Lower lobe of right lung (tissue), 2 donors: Measurements from ENCODE around the gene TSEN54. TPM values are rescaled to one million over a fixed set of nuclear protein-coding genes. Genes with fewer than 3 reads are reported as not detected.
A peak's percentile ranks its signal among the peaks of the same experiment; 100 is the strongest.

Source experiments
- ATAC-seq, 2 donors: fragments of 200-7000 bp; cut with Tn5 transposase; one replicate each; pipeline ENCODE4 v1.9.1; 2020 to 2022; ENCODE audit warnings: mild to moderate bottlenecking in 2 of 2, moderate library complexity in 2 of 2
- DNase-seq: peaks from one replicate; pipeline ENCODE4 v3.0.0-alpha.2; 2020
- H3K27ac ChIP-seq: fragments of 200-600 bp; one replicate; pipeline ENCODE4 v1.8.0; 2022
- H3K27me3 ChIP-seq: fragments of 200-600 bp; one replicate; pipeline ENCODE4 v1.8.0; 2022; ENCODE audit warnings: low read depth
- H3K36me3 ChIP-seq: fragments of 200-600 bp; one replicate; pipeline ENCODE4 v1.8.0; 2022; ENCODE audit warnings: mild to moderate bottlenecking
- H3K4me1 ChIP-seq: fragments of 200-600 bp; one replicate; pipeline ENCODE4 v1.8.0; 2022
- H3K4me3 ChIP-seq: fragments of 200-600 bp; one replicate; pipeline ENCODE4 v1.8.0; 2022; ENCODE audit warnings: mild to moderate bottlenecking
- H3K9me3 ChIP-seq: fragments of 200-600 bp; one replicate; pipeline ENCODE4 v1.8.0; 2022
- intact Hi-C: fragments of 100-400 bp; cut with DNase I; formaldehyde crosslinking; loops from one replicate; pipeline ENCODE4 v1.11.0; 2022
- total RNA-seq: library from RNA; stranded (reverse); fragmentation: NEBNext Ultra II Directional; extraction: Animal tissue kit (Norgen Biotek cat#: 25700); gene quantifications from one replicate; pipeline ENCODE4 v1.2.1, GENCODE V29; 2021
- TF ChIP-seq, protein P1 (sequence below): fragments of 200-600 bp; IDR thresholded peaks from one replicate; pipeline ENCODE4 v1.8.0; 2022; ENCODE audit warnings: antibody characterized with exemption, mild to moderate bottlenecking
- donor health status: DM: no; HTN: yes; CAD: no; lungs with severe emphysema.

TSEN54 gene
- total RNA-seq, 1 donor from 2014 or later, result 20.4 TPM

DNA sequence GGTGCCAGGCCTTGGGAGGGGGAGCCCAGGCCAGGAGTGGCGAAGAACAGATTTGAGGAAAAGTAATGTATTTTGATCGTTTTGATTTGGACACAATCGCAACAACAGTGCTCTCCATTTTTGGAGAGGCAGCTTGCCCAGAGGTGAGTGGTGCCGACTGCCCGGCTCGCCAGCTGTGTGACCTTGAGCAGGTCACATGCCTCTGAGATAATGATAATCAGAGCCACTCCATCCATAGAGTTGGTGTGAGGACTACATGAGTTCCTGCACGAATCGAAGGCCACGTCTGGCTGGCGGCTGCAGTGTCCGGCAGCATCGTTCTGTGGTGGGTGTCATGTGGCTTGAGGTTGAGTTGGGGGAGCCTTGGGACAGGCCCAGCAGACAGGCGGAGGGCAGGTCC lies 29.9 kb downstream of the TSEN54 start:
- TF ChIP-seq, protein P1, sequence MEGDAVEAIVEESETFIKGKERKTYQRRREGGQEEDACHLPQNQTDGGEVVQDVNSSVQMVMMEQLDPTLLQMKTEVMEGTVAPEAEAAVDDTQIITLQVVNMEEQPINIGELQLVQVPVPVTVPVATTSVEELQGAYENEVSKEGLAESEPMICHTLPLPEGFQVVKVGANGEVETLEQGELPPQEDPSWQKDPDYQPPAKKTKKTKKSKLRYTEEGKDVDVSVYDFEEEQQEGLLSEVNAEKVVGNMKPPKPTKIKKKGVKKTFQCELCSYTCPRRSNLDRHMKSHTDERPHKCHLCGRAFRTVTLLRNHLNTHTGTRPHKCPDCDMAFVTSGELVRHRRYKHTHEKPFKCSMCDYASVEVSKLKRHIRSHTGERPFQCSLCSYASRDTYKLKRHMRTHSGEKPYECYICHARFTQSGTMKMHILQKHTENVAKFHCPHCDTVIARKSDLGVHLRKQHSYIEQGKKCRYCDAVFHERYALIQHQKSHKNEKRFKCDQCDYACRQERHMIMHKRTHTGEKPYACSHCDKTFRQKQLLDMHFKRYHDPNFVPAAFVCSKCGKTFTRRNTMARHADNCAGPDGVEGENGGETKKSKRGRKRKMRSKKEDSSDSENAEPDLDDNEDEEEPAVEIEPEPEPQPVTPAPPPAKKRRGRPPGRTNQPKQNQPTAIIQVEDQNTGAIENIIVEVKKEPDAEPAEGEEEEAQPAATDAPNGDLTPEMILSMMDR, result no peak
- H3K36me3 ChIP-seq, result peaks cover 7% of the 10 kb centered on the region
- no peak overlapping the region for H3K4me3 ChIP-seq
- DNase-seq (no peak), ATAC-seq (no peak)
- peaks cover 17% of the 10 kb centered on the region for H3K4me1 ChIP-seq
- no peak overlapping the region for H3K27ac ChIP-seq
- intact Hi-C loops, result no loop called here
- no peaks in the 10 kb centered on the region for H3K9me3 ChIP-seq
- H3K27me3 ChIP-seq, result no peaks in the 10 kb centered on the region

DNA sequence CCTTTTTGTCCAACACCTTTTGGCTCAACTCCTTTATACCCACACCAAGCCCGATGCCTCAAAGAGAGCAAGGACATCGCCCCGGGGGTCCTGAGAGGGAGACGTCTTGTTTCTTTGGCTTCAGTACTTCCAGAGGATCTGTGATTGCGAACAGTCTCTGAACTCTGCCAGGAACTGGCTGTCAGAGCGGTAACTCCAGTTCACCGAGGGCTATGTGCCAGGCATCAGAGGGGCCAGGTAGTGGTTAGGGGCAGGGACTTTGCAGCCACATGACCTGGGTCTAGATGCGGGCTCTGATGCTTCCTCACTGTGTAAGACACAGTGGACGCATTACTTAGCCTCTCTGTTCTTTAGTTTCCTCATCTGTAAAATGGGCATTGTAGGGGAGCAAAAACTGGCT lies 30.8 kb downstream of the TSEN54 start:
- Histone ChIP-seq H3K27me3 (no peaks in the 10 kb centered on the region), H3K4me1 (peaks cover 16% of the 10 kb centered on the region), H3K9me3 (no peaks in the 10 kb centered on the region), H3K4me3 (no peak overlapping the region), H3K36me3 (peaks cover 7% of the 10 kb centered on the region), H3K27ac (no peak overlapping the region)
- intact Hi-C loops, result no loop called here
- DNase-seq (no peak), ATAC-seq (no peak)
- TF ChIP-seq, protein P1, result no peak

DNA sequence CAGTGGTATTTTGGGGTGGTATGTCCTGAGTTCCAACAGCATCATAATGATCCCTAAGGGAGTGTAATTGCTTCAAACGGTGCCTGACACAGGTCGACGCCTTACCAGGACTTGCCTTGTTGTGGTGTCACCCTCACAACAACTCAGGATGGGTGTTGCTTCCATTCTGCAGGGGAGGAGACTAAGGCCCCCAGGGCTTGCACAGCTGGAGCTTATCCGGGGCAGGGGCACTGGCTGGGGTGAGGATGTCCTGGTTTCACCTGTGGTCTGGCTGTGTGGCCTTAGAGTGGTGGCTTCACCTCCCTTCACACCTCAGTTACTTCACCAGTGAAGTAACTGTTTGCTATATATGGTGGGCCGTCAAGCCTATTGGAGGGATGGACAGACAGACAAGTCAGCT lies 32.5 kb downstream of the TSEN54 start:
- Histone ChIP-seq H3K9me3 (no peaks in the 10 kb centered on the region), H3K27ac (peak overlapping the region; percentile 91), H3K27me3 (no peaks in the 10 kb centered on the region), H3K4me1 (peaks cover 11% of the 10 kb centered on the region), H3K4me3 (no peak overlapping the region), H3K36me3 (no peaks in the 10 kb centered on the region)
- ATAC-seq, result no peak
- intact Hi-C loops, result no loop called here
- no peak for DNase-seq
- TF ChIP-seq, protein P1, result no peak

DNA sequence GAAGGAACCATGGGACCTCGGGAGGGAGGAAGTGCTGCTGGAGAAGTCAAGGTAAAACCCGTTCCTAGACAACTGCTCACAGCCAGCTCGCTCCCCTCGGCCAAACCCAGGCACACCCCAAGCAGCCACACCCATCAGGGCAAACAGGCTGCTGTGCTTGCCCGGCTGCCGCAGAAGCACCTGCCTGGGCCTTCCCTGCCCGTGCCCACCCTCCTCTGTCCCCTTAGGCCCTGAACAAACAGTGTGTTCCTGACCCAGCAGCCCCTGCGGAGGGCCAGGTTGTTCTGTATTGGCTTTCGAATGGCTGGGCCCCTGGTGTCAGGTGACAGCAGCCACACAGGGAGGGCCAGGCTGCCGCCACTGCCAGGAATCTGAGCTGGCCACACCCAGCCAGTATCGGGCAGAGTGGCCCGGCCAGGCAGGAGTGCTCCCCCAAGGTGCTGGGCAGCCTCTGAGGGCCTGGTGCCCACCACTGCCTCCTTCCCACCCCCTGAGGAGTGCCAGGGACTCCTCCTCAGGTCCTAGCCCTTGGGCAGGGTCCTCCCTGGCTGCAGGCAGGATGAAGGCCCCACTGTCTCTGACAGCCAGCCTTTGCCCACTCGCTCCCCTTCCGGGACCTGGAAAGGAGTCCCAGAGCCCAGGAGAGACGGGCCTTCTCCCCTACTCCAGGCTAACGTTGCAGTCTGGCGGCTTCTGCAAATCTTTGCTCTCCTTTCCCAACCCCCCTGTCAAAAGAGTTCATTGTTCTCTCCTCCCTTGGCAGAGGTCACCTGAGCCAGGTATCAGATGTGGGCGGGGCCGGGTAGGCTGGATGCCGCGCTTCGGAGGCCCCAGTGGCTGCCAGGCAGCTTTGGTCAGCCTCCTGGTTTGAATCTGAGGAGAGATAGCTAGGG lies 33.2 kb downstream of the TSEN54 start:
- H3K4me3 ChIP-seq, result peak overlapping the region; percentile 27
- intact Hi-C loops, result no loop called here
- no peaks in the 10 kb centered on the region for H3K27me3 ChIP-seq
- peaks cover 12% of the 10 kb centered on the region for H3K4me1 ChIP-seq
- DNase-seq (peak; percentile 92), ATAC-seq (peak; percentile 96)
- TF ChIP-seq, protein P1, result no peak
- no peaks in the 10 kb centered on the region for H3K36me3 ChIP-seq
- no peaks in the 10 kb centered on the region for H3K9me3 ChIP-seq
- peak overlapping the region; percentile 91 for H3K27ac ChIP-seq

DNA sequence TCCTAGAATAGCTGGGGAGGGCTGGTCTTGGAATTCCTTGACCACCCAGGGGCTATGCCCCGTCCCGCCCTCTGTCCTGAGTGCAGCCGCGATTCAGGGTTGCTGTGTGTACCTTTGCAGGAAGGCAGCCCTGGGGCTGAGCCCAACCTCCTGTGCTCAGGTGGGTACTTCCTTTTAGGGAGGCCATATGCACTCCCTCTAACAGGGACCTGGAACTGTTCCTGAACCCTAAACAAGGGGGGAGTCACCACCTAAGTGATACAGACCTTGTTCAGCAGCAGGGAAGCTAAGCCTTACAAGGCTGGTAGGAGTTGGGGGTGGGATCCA lies 33.8 kb downstream of the TSEN54 start:
- Histone ChIP-seq H3K4me1 (peaks cover 12% of the 10 kb centered on the region), H3K9me3 (no peaks in the 10 kb centered on the region), H3K27ac (peak overlapping the region; percentile 91), H3K27me3 (no peaks in the 10 kb centered on the region), H3K4me3 (no peak overlapping the region), H3K36me3 (no peaks in the 10 kb centered on the region)
- TF ChIP-seq, protein P1, result no peak
- no peak for DNase-seq
- intact Hi-C loops, result no loop called here
- peak; percentile 45 to 53 for ATAC-seq
